GM21447 (cell line): Measurements from ENCODE around the gene SRP72.
A peak's percentile ranks its signal among the peaks of the same experiment; 100 is the strongest.
"Not testable (repeated sequence)": the region's sequence is repeated elsewhere in the genome, so short reads cannot be mapped to it uniquely, and the experiment has no call there.

Source experiments
- ATAC-seq: cut with Tn5 transposase; IDR thresholded peaks from one replicate; pipeline ENCODE4 v1.9.1; 2021; ENCODE audit not compliant: unreplicated experiment

SRP72 gene

DNA sequence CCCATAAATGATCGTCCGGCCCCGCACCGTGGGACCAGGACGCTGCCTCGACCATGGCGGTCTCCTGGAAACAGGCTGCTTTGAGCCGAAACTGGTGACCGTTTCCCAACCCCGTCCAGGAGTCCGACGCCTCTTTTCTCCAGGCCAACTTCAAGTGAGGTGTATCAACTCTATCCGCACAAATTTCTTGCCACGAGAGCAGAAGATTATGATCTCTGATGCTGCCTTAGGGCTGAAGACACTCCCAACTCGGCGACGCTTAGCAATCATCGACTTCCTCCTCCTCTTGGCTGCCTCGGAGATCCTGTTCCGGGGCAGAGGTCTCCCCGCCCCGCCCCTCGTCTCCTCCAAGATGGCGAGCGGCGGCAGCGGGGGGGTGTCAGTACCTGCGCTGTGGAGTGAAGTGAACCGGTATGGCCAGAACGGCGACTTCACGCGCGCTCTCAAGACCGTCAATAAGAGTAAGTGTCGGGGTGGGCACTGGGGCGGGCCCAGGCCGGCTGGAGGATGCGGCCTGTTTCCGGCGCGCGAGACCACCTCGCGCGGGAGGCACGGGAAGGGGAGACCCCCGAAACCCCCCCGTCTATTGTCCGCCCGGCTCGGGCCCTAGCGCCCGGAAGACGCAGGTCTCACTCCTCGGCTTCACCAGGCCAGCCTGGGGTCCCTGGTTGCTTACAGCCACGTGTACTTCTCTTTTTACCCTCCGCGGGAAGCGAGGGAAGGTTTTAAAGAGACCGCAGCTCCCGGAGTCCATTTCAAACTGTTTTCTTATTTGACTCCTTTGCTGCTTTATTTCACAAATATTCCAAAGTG, at the start of gene SRP72:
Gene SRP72 (plus strand): TSS at position 334 of the 813 bp plus-strand sequence. CDS start 19 bp downstream, at position 353.
- peak; percentile 91 for ATAC-seq

- ATAC-seq = no peak
These were observed 43.2 kb upstream of the SRP72 start for GRCh38 chr4:56424176-56424575.

GRCh38 chr4:56424697-56425514, 42.5 kb upstream of the SRP72 start:
- no peak for ATAC-seq

DNA sequence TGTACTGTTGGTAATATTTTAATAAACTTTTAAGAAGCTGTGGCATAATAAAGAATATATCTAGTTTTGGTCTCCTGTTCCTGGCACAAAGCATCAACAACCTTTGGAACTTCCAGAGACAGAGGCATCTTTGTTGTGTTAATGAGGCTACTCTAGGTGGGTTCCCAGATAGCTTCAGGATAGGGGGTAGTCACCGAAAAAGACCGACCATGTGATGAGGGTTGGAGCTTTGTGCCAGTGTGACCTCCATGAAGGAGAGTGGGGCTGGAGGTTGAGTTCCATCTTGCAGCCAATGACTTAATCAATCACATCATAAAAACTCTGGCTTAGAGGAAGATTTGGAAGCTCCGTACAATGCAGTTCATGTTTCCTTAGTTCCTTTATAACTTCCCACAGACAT, 41.9 kb upstream of the SRP72 start:
- no peak for ATAC-seq

GRCh38 chr4:56426273-56426672, 41.1 kb upstream of the SRP72 start:
- ATAC-seq = peak; percentile 89

DNA sequence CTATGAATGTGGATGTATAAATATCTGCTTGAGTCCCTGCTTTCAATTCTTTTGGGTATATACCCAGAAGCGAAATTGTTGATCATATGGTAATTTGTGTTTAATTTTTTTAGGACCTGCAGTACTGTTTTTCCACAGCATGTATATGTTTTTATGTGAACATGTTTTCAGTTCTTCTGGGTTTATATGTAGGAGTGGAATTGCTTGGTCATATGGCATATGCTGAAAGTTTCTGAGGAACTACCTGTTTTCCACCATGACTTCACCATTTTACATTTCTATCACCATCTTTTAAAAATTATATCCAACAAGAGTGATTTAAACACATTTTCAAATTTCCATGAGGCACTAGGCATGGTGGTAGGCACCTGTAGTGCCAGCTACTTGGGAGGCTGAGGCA, 40.2 kb upstream of the SRP72 start:
- ATAC-seq = no peak

DNA sequence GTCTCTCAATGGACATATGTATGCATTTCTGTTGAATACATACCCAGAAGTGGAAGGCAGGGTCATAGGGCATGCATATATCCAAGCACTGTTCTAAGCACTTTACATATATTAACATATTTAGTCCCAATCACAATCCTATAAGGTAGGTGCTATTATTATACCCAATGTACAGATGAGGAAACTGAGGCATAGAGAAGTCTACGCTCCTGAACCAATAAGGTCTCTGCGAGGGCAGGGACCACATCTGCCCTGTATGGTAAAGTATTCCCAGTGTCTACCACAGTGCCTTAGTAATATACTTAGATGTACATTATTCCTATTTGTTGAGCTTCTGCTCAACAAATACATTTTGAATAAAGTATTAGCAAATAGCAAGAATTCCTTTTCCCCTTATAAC, 37.2 kb upstream of the SRP72 start:
- no peak for ATAC-seq

- no peak for ATAC-seq
These were observed 34.1 kb upstream of the SRP72 start for GRCh38 chr4:56433280-56433679.

DNA sequence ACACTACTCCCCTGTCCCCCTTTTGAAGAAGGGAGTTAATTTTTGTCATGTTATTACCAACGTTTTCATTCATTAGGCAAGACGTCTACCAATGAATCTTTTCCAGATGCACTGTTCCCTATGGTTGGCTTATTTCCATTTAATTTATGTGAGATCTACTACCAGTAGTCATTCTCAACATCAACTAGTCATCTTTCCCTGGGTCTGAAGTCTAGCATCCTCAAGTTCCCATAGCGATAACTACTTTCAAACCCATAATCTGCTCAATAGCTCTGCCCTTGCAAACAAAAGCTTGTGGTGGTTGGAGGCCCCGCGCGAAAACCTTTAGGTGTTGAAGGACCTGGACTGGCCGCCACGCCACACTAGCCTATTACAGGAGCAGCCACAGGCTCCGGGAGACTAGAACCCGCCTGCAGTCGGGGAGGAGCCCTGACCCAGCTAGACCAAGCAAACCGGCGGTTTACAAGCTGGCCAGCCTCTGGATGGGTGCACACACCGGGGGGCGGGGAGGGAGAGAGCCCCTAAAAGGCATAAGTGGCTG, 32.7 kb upstream of the SRP72 start:
- peak; percentile 18 for ATAC-seq

DNA sequence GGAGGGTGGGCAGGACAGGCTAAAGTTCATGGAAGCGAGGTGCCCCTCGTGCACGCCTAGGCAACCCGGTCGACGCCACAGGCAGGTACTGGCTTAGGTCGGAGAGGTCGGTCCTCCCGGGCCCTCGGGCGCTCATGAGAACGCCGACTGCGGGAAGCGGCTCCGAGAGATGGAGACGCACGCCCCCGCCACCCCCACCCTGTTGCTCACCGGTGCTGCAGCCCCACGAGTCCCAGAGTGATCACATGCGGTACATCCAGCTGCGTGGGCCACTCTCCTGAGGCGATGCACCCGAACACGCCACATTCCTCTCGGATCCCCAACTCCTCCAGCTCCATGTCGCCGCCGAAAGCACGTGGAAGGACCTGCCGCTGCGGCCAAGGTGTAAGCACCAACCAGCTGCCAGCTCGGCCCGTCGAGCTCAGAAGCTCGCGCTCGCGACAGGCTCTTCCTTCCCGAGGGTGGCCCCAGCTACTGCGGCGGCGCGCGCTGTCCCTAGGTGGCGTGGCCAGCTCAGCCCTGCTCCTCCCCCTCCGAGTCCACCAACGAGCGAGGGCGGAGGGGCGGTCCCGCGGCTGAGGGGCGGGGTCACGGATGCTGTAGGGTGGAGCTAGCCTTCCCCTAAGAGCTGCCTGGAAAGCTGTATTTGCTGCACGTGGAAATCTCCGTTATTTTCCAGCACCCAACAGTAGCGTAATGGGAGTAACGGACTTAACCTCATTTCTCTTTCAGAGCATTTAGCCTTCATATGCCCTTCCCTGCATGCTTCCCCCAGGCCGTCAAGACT, 32.1 kb upstream of the SRP72 start, which contains the start of gene PPAT:
Gene PPAT (minus strand): TSS at position 476 of the 787 bp plus-strand sequence. CDS start 138 bp downstream, at position 338.
- ATAC-seq = peak; percentile 76

DNA sequence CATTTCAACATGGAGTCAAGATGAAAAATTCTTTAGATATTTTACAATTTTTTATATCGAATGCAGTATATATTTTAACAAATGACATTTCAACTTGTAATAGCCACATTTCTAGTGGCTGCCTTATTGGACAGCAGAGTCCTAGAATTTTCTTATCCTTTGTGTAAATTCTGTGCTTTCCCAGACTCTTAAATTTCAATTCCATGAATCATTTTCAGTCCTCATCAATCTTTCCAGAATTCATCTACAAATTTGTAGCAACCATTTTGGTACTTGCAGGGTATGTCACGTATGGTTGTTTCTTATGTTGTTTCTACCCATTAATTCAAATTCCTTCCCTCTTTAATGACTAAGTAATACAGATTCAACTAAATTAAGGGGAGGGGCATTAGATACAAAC, 28.7 kb upstream of the SRP72 start:
- no peak for ATAC-seq

GRCh38 chr4:56440983-56441382, 26.4 kb upstream of the SRP72 start:
- no peak for ATAC-seq

DNA sequence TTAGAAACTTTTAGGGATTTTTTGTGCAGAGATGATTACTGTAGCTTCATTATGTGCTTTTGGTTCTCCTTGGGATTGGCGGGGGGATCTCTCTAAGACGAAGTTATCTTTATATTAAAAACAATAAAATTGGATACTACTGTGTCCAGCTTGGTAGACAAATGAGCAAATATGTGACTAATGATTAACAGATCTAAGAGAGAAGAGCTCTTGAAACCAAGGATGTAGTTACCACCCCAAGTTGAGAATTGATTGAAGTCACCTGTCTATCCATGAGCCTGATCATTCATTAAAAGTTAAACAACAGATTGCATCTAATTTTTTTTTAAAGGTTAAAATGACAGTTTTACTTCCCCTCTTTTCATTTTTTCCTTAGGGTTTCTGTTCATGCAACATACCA, 22.7 kb upstream of the SRP72 start:
- ATAC-seq = no peak

DNA sequence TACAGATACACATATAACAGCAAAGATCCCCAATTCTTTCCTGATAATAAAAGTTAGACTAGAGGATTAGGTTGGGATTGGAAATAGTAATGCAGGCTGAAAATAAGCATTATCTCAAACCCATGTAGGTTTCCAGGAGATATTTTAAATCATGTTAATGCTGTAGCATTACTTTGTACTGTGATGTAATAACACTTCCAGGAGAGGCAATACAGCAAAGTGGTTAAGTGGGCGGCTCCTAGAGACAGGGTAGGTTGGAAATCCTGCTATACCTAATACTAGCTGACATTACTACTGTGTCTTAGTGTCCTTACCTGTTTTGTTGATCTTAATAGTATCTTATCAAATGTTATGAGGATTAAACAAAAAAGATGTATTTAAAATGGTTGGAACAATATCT, 21.7 kb upstream of the SRP72 start:
- ATAC-seq = no peak

- no peak for ATAC-seq
These were observed 19.1 kb upstream of the SRP72 start for GRCh38 chr4:56448301-56448700.

DNA sequence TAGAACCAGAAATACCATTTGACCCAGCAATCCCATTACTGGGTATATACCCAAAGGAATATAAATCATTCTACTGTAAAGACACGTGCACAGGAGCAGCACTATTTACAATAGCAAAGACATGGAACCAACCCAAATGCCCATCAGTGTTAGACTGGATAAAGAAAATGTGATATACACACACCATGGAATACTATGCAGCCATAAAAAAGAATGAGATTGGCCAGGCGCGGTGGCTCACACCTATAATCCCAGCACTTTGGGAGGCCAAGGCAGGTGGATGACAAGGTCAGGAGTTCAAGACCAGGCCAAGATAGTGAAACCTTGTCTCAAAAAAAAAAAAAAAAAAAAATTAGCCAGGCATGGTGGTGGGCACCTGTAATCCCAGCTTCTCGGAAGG, 17.9 kb upstream of the SRP72 start:
- ATAC-seq = not testable (repeated sequence)

GRCh38 chr4:56450342-56450741, 17.1 kb upstream of the SRP72 start:
- ATAC-seq = no peak

GRCh38 chr4:56460085-56460484, 7.3 kb upstream of the SRP72 start:
- ATAC-seq = no peak

DNA sequence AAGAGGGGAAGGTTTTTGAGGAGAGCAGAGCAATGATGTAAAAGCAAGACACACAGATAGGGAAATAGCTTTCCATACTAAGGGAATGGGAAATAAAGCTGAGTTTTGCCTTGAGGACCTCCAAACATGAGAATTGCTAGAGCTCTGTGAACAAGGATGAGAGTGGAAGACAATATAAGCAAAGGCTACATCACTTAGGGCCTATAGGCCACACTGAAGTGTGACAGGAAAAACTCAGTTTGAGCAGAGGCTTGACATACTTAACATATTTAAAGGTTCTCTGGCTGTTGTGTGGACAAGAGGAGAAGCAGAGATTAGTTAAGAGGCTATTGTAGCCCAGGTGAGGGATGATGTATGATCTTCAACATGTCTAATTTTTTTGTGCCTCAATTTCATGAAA, 5.3 kb upstream of the SRP72 start:
- ATAC-seq = no peak

- no peak for ATAC-seq
These were observed 3.7 kb upstream of the SRP72 start for GRCh38 chr4:56463711-56464110.

DNA sequence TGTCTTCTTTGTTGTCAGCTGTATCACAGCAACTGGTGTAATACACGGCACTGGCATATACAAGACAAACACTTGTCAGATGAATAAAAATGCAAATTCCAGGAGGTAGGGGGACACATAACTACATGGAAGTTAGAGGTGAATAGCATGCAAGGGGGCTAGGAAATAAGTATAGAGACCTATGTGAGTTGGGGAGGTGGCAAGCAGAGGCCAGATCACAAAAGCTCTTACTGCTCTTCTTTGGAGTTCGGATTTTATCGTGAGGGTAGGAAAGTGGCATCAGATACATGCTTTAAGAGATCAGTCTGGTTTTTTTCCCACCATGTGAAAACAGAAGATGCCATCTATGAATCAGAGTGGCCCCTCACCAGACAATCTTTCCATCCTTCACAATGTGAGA, 2.8 kb upstream of the SRP72 start:
- no peak for ATAC-seq
